K562 (cell line): ENCODE data around the gene LRRK1. TPM values are rescaled to one million over a fixed set of nuclear protein-coding genes. Genes with fewer than 3 reads are reported as not detected.

Experiments
- ATAC-seq: fragments of 200-7000 bp; cut with Tn5 transposase; 3 replicates; pipeline ENCODE4 v1.9.1; 2020; ENCODE audit warnings: moderate library complexity
- BruUV-seq: library from RNA; stranded (reverse); fragments of 400-500 nt; replicated peaks from 2 replicates; lab custom pipeline; 2021; lab: Mats Ljungman, UMichigan
- CTCF ChIA-PET: fragments of 300-600 bp; formaldehyde crosslinking; extraction: SDS; loops from one replicate; lab custom pipeline; 2021; ENCODE audit warnings: low intra/inter-chr PET ratio; lab: Yijun Ruan, JAX
- POLR2A ChIA-PET: fragments of 300-600, 350-650 bp; sonication (Branson Sonifier 250); formaldehyde crosslinking; extraction: SDS; loops from one replicate; lab custom pipeline; 2021; ENCODE audit warnings: antibody characterized with exemption, inconsistent platforms; lab: Yijun Ruan, JAX
- DNase-seq, 4 experiments: peaks; one replicate each; pipeline versions ENCODE4 v3.0.0 to v3.0.0-alpha.2; 2011 to 2018; ENCODE audit warnings: low spot score in 3 of 4, mixed read lengths in 3 of 4; ENCODE audit errors: extremely low read depth in 1 of 4
- FAIRE-seq: peaks from 2 replicates; lab custom pipeline; 2011; peaks lifted over from hg19 to GRCh38; lab: Jason Lieb, UNC
- H2AFZ ChIP-seq: 2 replicates; pipeline ENCODE4 v1.6.0; 2011; ENCODE audit warnings: low read depth, low read length, control low read depth, inconsistent platforms
- H3K27ac ChIP-seq: fragments of 200-600 bp; 3 replicates; pipeline ENCODE4 v1.8.0; 2011; ENCODE audit warnings: low read depth, mild to moderate bottlenecking, control low read depth, inconsistent platforms, low read length, moderate library complexity, mixed read lengths; ENCODE audit errors: extremely low read depth
- H3K27me3 ChIP-seq, 2 experiments: fragments of 300-600 bp in 1 of 2; 2 replicates in 1 of 2; 3 replicates in 1 of 2; pipeline versions ENCODE4 v1.6.0 to v1.8.0; 2011; ENCODE audit warnings: inconsistent platforms in 2 of 2, low read length in 2 of 2, mild to moderate bottlenecking in 1 of 2, mixed read lengths in 1 of 2, moderate library complexity in 1 of 2; ENCODE audit not compliant: control insufficient read depth in 2 of 2, insufficient read depth in 2 of 2
- H3K36me3 ChIP-seq: fragments of 300-600 bp; 3 replicates; pipeline ENCODE4 v1.8.0; 2011; ENCODE audit warnings: mild to moderate bottlenecking, low read length, inconsistent platforms; ENCODE audit not compliant: control insufficient read depth, insufficient read depth
- H3K4me1 ChIP-seq, 2 experiments: fragments of 200-600 bp in 1 of 2; replicated peaks in 1 of 2; 2 replicates in 1 of 2; 3 replicates in 1 of 2; pipeline versions ENCODE4 v1.5.1 to v1.8.0; 2011; ENCODE audit warnings: inconsistent platforms in 2 of 2, low read length in 2 of 2, mild to moderate bottlenecking in 1 of 2, mixed read lengths in 1 of 2, moderate library complexity in 1 of 2; ENCODE audit not compliant: control insufficient read depth in 2 of 2, insufficient read depth in 2 of 2
- H3K4me2 ChIP-seq: 2 replicates; pipeline ENCODE4 v1.6.1; 2011; ENCODE audit warnings: low read length, control low read depth, inconsistent platforms, mixed read lengths; ENCODE audit not compliant: insufficient read depth
- H3K4me3 ChIP-seq: fragments of 200-600 bp; sonication (generic), shearing (Covaris generic); 2 replicates; pipeline ENCODE4 v1.5.1; 2016; ENCODE audit warnings: control low read depth, inconsistent platforms
- H3K79me2 ChIP-seq: fragments of 200-600 bp; 3 replicates; pipeline ENCODE4 v1.8.0; 2011; ENCODE audit warnings: low read length, inconsistent platforms; ENCODE audit not compliant: control insufficient read depth, insufficient read depth
- H3K9ac ChIP-seq, 2 experiments: 2 replicates each; pipeline versions ENCODE4 v1.6.0 to v1.6.1; 2011; ENCODE audit warnings: low read depth in 2 of 2, low read length in 2 of 2, control low read depth in 1 of 2, inconsistent platforms in 1 of 2, mild to moderate bottlenecking in 1 of 2, mixed read lengths in 1 of 2; ENCODE audit not compliant: insufficient read depth in 1 of 2
- H3K9me1 ChIP-seq: one replicate; pipeline ENCODE4 v1.6.0; 2011; ENCODE audit warnings: inconsistent platforms, mild to moderate bottlenecking, low read length, moderate library complexity; ENCODE audit not compliant: control insufficient read depth, insufficient read depth
- H3K9me3 ChIP-seq: replicated peaks from 2 replicates; pipeline ENCODE4 v1.5.1; 2011; ENCODE audit warnings: low read depth, low read length, inconsistent platforms; ENCODE audit not compliant: control insufficient read depth, insufficient read depth
- H4K20me1 ChIP-seq: replicated peaks from 2 replicates; pipeline ENCODE4 v1.6.1; 2011; ENCODE audit warnings: low read length, inconsistent platforms, mixed read lengths; ENCODE audit not compliant: control insufficient read depth, insufficient read depth
- CBX1 ChIP-seq: sonication (generic); IDR thresholded peaks from 2 replicates; pipeline ENCODE4 v1.6.1; 2016; ENCODE audit warnings: antibody characterized with exemption, low read depth, mild to moderate bottlenecking
- ETV6 ChIP-seq, 3 experiments: fragments of 150-350 bp in 1 of 3; sonication (generic) in 1 of 3; formaldehyde crosslinking in 1 of 3; IDR thresholded peaks; 2 replicates each; pipeline versions ENCODE4 v1.6.1 to v1.8.0; 2014 to 2022; ENCODE audit warnings: borderline replicate concordance in 2 of 3, low read depth in 2 of 3, antibody characterized with exemption in 1 of 3, low read length in 1 of 3, mild to moderate bottlenecking in 1 of 3, missing genetic modification reagents in 1 of 3
- HDGF ChIP-seq: fragments of 450-650 bp; IDR thresholded peaks from 2 replicates; pipeline ENCODE4 v1.6.1; 2016
- MBD2 ChIP-seq: sonication (generic); IDR thresholded peaks from 2 replicates; pipeline ENCODE4 v1.6.1; 2016; ENCODE audit warnings: low read depth, borderline replicate concordance
- MYBL2 ChIP-seq, 2 experiments: fragments of 450-650 bp in 1 of 2; sonication (generic) in 1 of 2; formaldehyde crosslinking in 1 of 2; IDR thresholded peaks; 2 replicates each; pipeline versions ENCODE4 v1.6.1 to v1.8.1; 2017 to 2022; ENCODE audit warnings: borderline replicate concordance in 1 of 2, inconsistent platforms in 1 of 2, low read depth in 1 of 2, mild to moderate bottlenecking in 1 of 2, missing genetic modification reagents in 1 of 2, moderate library complexity in 1 of 2
- PHF20 ChIP-seq: fragments of 450-650 bp; IDR thresholded peaks from 2 replicates; pipeline ENCODE4 v1.6.1; 2018; ENCODE audit not compliant: partially characterized antibody
- PTBP1 ChIP-seq: fragments of 200-400 bp; formaldehyde crosslinking; IDR thresholded peaks from 2 replicates; pipeline ENCODE4 v1.6.1; 2017; ENCODE audit warnings: low read depth, low read length
- RBBP5 ChIP-seq: fragments of 200-600 bp; sonication (generic); IDR thresholded peaks from 2 replicates; pipeline ENCODE4 v1.6.1; 2012; ENCODE audit warnings: borderline replicate concordance, mild to moderate bottlenecking, low read length, control low read depth, inconsistent platforms; ENCODE audit not compliant: insufficient read depth, poor library complexity, severe bottlenecking
- STAT5A ChIP-seq: IDR thresholded peaks from 2 replicates; pipeline ENCODE4 v1.6.1; 2012; ENCODE audit warnings: low read length, inconsistent platforms, borderline replicate concordance
- TCF7L2 ChIP-seq: fragments of 150-350 bp; IDR thresholded peaks from 2 replicates; pipeline ENCODE4 v1.6.1; 2016; ENCODE audit warnings: low read depth, mild to moderate bottlenecking, low read length, moderate library complexity
- TEAD2 ChIP-seq: fragments of 450-650 bp; IDR thresholded peaks from 2 replicates; pipeline ENCODE4 v1.6.1; 2016; ENCODE audit warnings: missing genetic modification characterization, control low read depth, missing compliant biosample characterization
- TFE3 ChIP-seq: fragments of 450-650 bp; formaldehyde crosslinking; IDR thresholded peaks from 2 replicates; pipeline ENCODE4 v1.4.0; 2020; ENCODE audit warnings: mild to moderate bottlenecking, mixed read lengths
- WGBS: fragments of 100-300 bp; shearing (Covaris generic); methylation state at CpG from one replicate; pipeline ENCODE4 v1.1.6; 2016; ENCODE audit warnings: low coverage, mixed read lengths; ENCODE audit not compliant: insufficient coverage; ENCODE audit errors: missing lambda C conversion rate; 5-methylcytosine and 5-hydroxymethylcytosine counted together
- in situ Hi-C: fragments of 300-500 bp; cut with MboI; formaldehyde crosslinking; loops from 4 replicates; pipeline ENCODE4 v1.15.0; 2018; ENCODE audit warnings: inconsistent platforms, mixed read lengths
- intact Hi-C: fragments of 100-400 bp; cut with micrococcal nuclease; formaldehyde crosslinking; loops from 2 replicates; pipeline ENCODE4 v1.14.2; 2022
- polyA plus RNA-seq, 8 experiments: library from polyadenylated mRNA; depleted of rRNA in 4 of 8; stranded (reverse) in 5 of 8; unstranded in 3 of 8; fragments of >200 nt; fragmentation: Nextera tagmentation in 2 of 8; fragmentation: Illumina TruSeq in 1 of 8; extraction: Ambion mirVana in 2 of 8; extraction: Trizol in 1 of 8; gene quantifications; 2 replicates each; pipeline versions ENCODE4 v1.2.1 to v1.2.3, GENCODE V29; 2011 to 2014; ENCODE audit warnings: inconsistent platforms in 1 of 8, missing spikeins in 1 of 8
- total RNA-seq, 7 experiments: library from RNA; depleted of rRNA in 6 of 7; stranded (reverse); fragments of >200 nt in 6 of 7; fragmentation: Illumina TruSeq in 2 of 7; extraction: Trizol in 2 of 7; gene quantifications; 2 replicates each; pipeline versions ENCODE4 v1.2.1 to v1.2.3, GENCODE V29; 2011 to 2021; ENCODE audit warnings: low replicate concordance in 1 of 7
- TF ChIP-seq, protein P1 (sequence below): fragments of 450-650 bp; IDR thresholded peaks from one replicate; pipeline ENCODE4 v1.6.1; 2018; ENCODE audit warnings: mild to moderate bottlenecking, moderate library complexity; ENCODE audit not compliant: partially characterized antibody

LRRK1 gene
- total and polyA plus RNA-seq, 9 of the 15 experiments (the other 6 are each of a cell fraction or from before 2014, with no cell fraction given) = 0.01 to 1.5 (median 0.11) TPM

GRCh38 chr15:101065570-101066221 is 146.5 kb downstream of the LRRK1 start:
- Histone ChIP-seq H4K20me1 (peaks cover 16% of the 10 kb centered on the region; the same call in 1 of the 2 replicates), H2AFZ (no peak overlapping the region), H3K9ac (peak overlapping the region in 1 of 2 experiments; percentile 9; a peak in 1 of 4 replicates), H3K9me1 (no peaks in the 10 kb centered on the region), H3K27me3 (peaks cover 61 to 89% of the 10 kb centered on the region in 2 experiments), H3K36me3 (no peaks in the 10 kb centered on the region), H3K9me3 (no peaks in the 10 kb centered on the region), H3K4me3 (no peak overlapping the region), H3K4me2 (no peak overlapping the region), H3K4me1 (no peaks in the 10 kb centered on the region; a peak in 2 of 5 replicates), H3K79me2 (no peaks in the 10 kb centered on the region), H3K27ac (no peak overlapping the region)
- DNase-seq = no peak
- BruUV-seq = no TSS peak
- in situ Hi-C loops = no loop called here
- WGBS = 10% methylated on average over 23 of the region's 28 CpGs
- POLR2A ChIA-PET = no interaction called here
- ATAC-seq = no peak
- CTCF ChIA-PET = no interaction called here
- intact Hi-C loops = no loop called here
- TF ChIP-seq RBBP5 (no peak), PTBP1 (no peak), TFE3 (CRISPR knock-in tag) (no peak), MBD2 (no peak), STAT5A (no peak), PHF20 (no peak), HDGF (no peak), MYBL2 (IDR thresholded peaks at IDR 0.05; ENCODE audit: low read depth) (no peak), MYBL2 (CRISPR knock-in tag; IDR thresholded peaks at IDR 0.05; ENCODE audit: borderline replicate concordance) (no peak), CBX1 (no peak), TCF7L2 (no peak), TEAD2 (tag) (no peak), ETV6 (IDR thresholded peaks at IDR 0.05; ENCODE audit: borderline replicate concordance in 1 of 2, low read depth in 2 of 2, low read length in 1 of 2) (no peak), ETV6 (CRISPR knock-in tag; IDR thresholded peaks at IDR 0.05; ENCODE audit: borderline replicate concordance) (no peak)
- TF ChIP-seq, protein P1, sequence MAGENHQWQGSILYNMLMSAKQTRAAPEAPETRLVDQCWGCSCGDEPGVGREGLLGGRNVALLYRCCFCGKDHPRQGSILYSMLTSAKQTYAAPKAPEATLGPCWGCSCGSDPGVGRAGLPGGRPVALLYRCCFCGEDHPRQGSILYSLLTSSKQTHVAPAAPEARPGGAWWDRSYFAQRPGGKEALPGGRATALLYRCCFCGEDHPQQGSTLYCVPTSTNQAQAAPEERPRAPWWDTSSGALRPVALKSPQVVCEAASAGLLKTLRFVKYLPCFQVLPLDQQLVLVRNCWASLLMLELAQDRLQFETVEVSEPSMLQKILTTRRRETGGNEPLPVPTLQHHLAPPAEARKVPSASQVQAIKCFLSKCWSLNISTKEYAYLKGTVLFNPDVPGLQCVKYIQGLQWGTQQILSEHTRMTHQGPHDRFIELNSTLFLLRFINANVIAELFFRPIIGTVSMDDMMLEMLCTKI = no peak
- FAIRE-seq = no peak
